Measurements from ENCODE around the gene GATA5. TPM values are rescaled to one million over a fixed set of nuclear protein-coding genes. Genes with fewer than 3 reads are reported as not detected.

GATA5 gene
- total RNA-seq, 1 experiment from 2014 or later, result not detected

GRCh38 chr20:62455929-62456328 is 19.9 kb downstream of the GATA5 start:
- no peaks in the 10 kb centered on the region for H3K9me3 ChIP-seq (ENCODE audit: control insufficient read depth in 1 of 2, insufficient read depth in 1 of 2, low read depth in 1 of 2, low read length in 2 of 2)
- CTCF ChIA-PET, result no interaction called here
- H3K4me3 ChIP-seq (replicated peaks in 1 of 2; ENCODE audit: low read depth in 1 of 2, low read length in 2 of 2), result no peak overlapping the region
- no peak overlapping the region for H2AFZ ChIP-seq (ENCODE audit: low read depth, low read length, poor library complexity, severe bottlenecking)
- no peaks in the 10 kb centered on the region for H3K79me2 ChIP-seq (ENCODE audit: insufficient read depth, low read length)
- H4K20me1 ChIP-seq (ENCODE audit: insufficient read depth), result no peaks in the 10 kb centered on the region
- ATAC-seq (no peak), DNase-seq (ENCODE audit: low read depth, low spot score) (no peak)
- BruUV-seq (replicated peaks), result no TSS peak
- no peaks in the 10 kb centered on the region for H3K36me3 ChIP-seq (ENCODE audit: control insufficient read depth in 1 of 2, insufficient read depth in 2 of 2, low read length in 2 of 2)
- TF ChIP-seq YY1 (IDR thresholded peaks at IDR 0.05; ENCODE audit: extremely low read depth, insufficient replicate concordance, low read depth, low read length), result no peak
- TF ChIP-seq CEBPB (IDR thresholded peaks at IDR 0.05; ENCODE audit: low read depth), result no peak
- RAD21 ChIA-PET (ENCODE audit: low non-redundant PET in 1 of 2, low total read pairs in 2 of 2, uncharacterized antibody in 2 of 2, unreplicated experiment in 2 of 2), result no interaction called here
- H3K27me3 ChIP-seq (ENCODE audit: insufficient read depth, low read length), result 0 out of 2 replicates have a peak, but pooled peaks cover 4% of the 10 kb centered on the region
- H3K9ac ChIP-seq (ENCODE audit: low read length), result no peak overlapping the region
- H3K4me1 ChIP-seq (ENCODE audit: control insufficient read depth in 1 of 2, insufficient read depth in 2 of 2, low read length in 2 of 2), result 0 out of 4 replicates have a peak, but pooled peaks cover 0 to 3% of the 10 kb centered on the region in 2 experiments
- intact Hi-C loops (cut with micrococcal nuclease), result no loop called here
- no peak overlapping the region for H3K4me2 ChIP-seq (ENCODE audit: low read length)
- POLR2A ChIA-PET, result no interaction called here
- H3K9me2 ChIP-seq (ENCODE audit: insufficient read depth), result no peaks in the 10 kb centered on the region
- no peak overlapping the region for H3K27ac ChIP-seq (ENCODE audit: low read depth, low read length)

- H3K4me3 ChIP-seq (replicated peaks in 1 of 2; ENCODE audit: low read depth in 1 of 2, low read length in 2 of 2), result no peak overlapping the region
- H3K4me2 ChIP-seq (ENCODE audit: low read length), result no peak overlapping the region
- TF ChIP-seq CBX3 (IDR thresholded peaks at IDR 0.05; ENCODE audit: low read depth), result no peak
- TF ChIP-seq CTCF (IDR thresholded peaks at IDR 0.05 in 2 of 3, conservative IDR thresholded peaks at IDR 0.05 in 1 of 3; ENCODE audit: borderline replicate concordance in 1 of 3, insufficient read depth in 1 of 3, low read depth in 2 of 3, low read length in 2 of 3), result no peak
- ChIA-PET CTCF (no interaction called here), RAD21 (ENCODE audit: low non-redundant PET in 1 of 2, low total read pairs in 2 of 2, uncharacterized antibody in 2 of 2, unreplicated experiment in 2 of 2) (no interaction called here), POLR2A (no interaction called here)
- no peaks in the 10 kb centered on the region for H3K9me3 ChIP-seq (ENCODE audit: control insufficient read depth in 1 of 2, insufficient read depth in 1 of 2, low read depth in 1 of 2, low read length in 2 of 2)
- H4K20me1 ChIP-seq (ENCODE audit: insufficient read depth), result no peaks in the 10 kb centered on the region
- ATAC-seq, result no peak
- H3K9ac ChIP-seq (ENCODE audit: low read length), result no peak overlapping the region
- 0 out of 4 replicates have a peak, but pooled peaks cover 0 to 3% of the 10 kb centered on the region in 2 experiments for H3K4me1 ChIP-seq (ENCODE audit: control insufficient read depth in 1 of 2, insufficient read depth in 2 of 2, low read length in 2 of 2)
- 0 out of 2 replicates have a peak, but pooled peaks cover 4% of the 10 kb centered on the region for H3K27me3 ChIP-seq (ENCODE audit: insufficient read depth, low read length)
- DNase-seq (ENCODE audit: low read depth, low spot score), result no peak
- no peaks in the 10 kb centered on the region for H3K36me3 ChIP-seq (ENCODE audit: control insufficient read depth in 1 of 2, insufficient read depth in 2 of 2, low read length in 2 of 2)
- no peak overlapping the region for H3K27ac ChIP-seq (ENCODE audit: low read depth, low read length)
- H2AFZ ChIP-seq (ENCODE audit: low read depth, low read length, poor library complexity, severe bottlenecking), result no peak overlapping the region
- H3K9me2 ChIP-seq (ENCODE audit: insufficient read depth), result no peaks in the 10 kb centered on the region
- no TSS peak for BruUV-seq (replicated peaks)
- intact Hi-C loops (cut with micrococcal nuclease), result no loop called here
- H3K79me2 ChIP-seq (ENCODE audit: insufficient read depth, low read length), result no peaks in the 10 kb centered on the region
Observed at GRCh38 chr20:62454904-62455636, 20.7 kb downstream of the GATA5 start.
